Ishikawa (cell line): ENCODE measurements around the gene ALMS1.

Experiments used
- CREB1 ChIP-seq: IDR thresholded peaks from 2 replicates; pipeline ENCODE4 v1.6.1; 2012; ENCODE audit warnings: low read depth
- EGR1 ChIP-seq: IDR thresholded peaks from 2 replicates; pipeline ENCODE4 v1.6.1; 2012
- EP300 ChIP-seq: IDR thresholded peaks from 2 replicates; pipeline ENCODE4 v1.6.1; 2012; ENCODE audit warnings: borderline replicate concordance
- FOXM1 ChIP-seq: IDR thresholded peaks from 2 replicates; pipeline ENCODE4 v1.6.1; 2012; ENCODE audit warnings: low read depth, borderline replicate concordance
- MAX ChIP-seq: IDR thresholded peaks from 2 replicates; pipeline ENCODE4 v1.6.1; 2012
- NFIC ChIP-seq: IDR thresholded peaks from 2 replicates; pipeline ENCODE4 v1.6.1; 2012
- RAD21 ChIP-seq: IDR thresholded peaks from 2 replicates; pipeline ENCODE4 v1.6.1; 2012; ENCODE audit warnings: low read depth
- REST ChIP-seq: IDR thresholded peaks from 2 replicates; pipeline ENCODE4 v1.6.1; 2012; ENCODE audit warnings: low read depth, mild to moderate bottlenecking
- TAF1 ChIP-seq: IDR thresholded peaks from 2 replicates; pipeline ENCODE4 v1.6.1; 2012; ENCODE audit warnings: low read depth, mild to moderate bottlenecking
- TCF12 ChIP-seq: IDR thresholded peaks from 2 replicates; pipeline ENCODE4 v1.6.1; 2012; ENCODE audit warnings: low read depth
- YY1 ChIP-seq: IDR thresholded peaks from 2 replicates; pipeline ENCODE4 v1.6.1; 2012; ENCODE audit warnings: low read depth
- ZBTB7A ChIP-seq: IDR thresholded peaks from 2 replicates; pipeline ENCODE4 v1.6.1; 2012; ENCODE audit warnings: low read depth

GRCh38 chr2:73652348-73652747 is 266.7 kb downstream of the ALMS1 start:
- no peak for TF ChIP-seq RAD21
- no peak for TF ChIP-seq CREB1
- TF ChIP-seq EP300: no peak
- no peak for TF ChIP-seq NFIC
- TF ChIP-seq TCF12: no peak
- TF ChIP-seq EGR1: no peak
- TF ChIP-seq ZBTB7A: no peak
- no peak for TF ChIP-seq TAF1
- no peak for TF ChIP-seq FOXM1
- no peak for TF ChIP-seq MAX
- no peak for TF ChIP-seq YY1
- TF ChIP-seq REST: no peak
